Lung (tissue), 12 donors: ENCODE measurements around the gene PHF14. TPM values are rescaled to one million over a fixed set of nuclear protein-coding genes. Genes with fewer than 3 reads are reported as not detected.
A peak's percentile ranks its signal among the peaks of the same experiment; 100 is the strongest.

Experiments
- ATAC-seq: fragments of 200-7000 bp; cut with Tn5 transposase; one replicate; pipeline ENCODE4 v1.9.1; 2020; ENCODE audit warnings: moderate number of reproducible peaks; ENCODE audit not compliant: insufficient read depth, low FRiP score
- DNase-seq, 3 donors: peaks; one replicate each; pipeline ENCODE4 v3.0.0-alpha.2; 2013 to 2017
- H3K27ac ChIP-seq, 2 donors: one replicate each; pipeline ENCODE4 v1.5.1; 2013; ENCODE audit warnings: mild to moderate bottlenecking in 2 of 2, moderate library complexity in 2 of 2, control low read depth in 1 of 2, inconsistent platforms in 1 of 2, low read depth in 1 of 2, low read length in 1 of 2
- H3K27me3 ChIP-seq, 3 donors: one replicate each; pipeline ENCODE4 v1.5.1; 2013; ENCODE audit warnings: low read length in 2 of 3; ENCODE audit not compliant: control insufficient read depth in 3 of 3, insufficient read depth in 3 of 3
- H3K36me3 ChIP-seq, 4 donors: one replicate each; pipeline ENCODE4 v1.5.1; 2013; ENCODE audit warnings: low read length in 4 of 4, mild to moderate bottlenecking in 1 of 4, moderate library complexity in 1 of 4; ENCODE audit not compliant: control insufficient read depth in 4 of 4, insufficient read depth in 4 of 4
- H3K4me1 ChIP-seq, 5 donors: one replicate each; pipeline ENCODE4 v1.5.1; 2013; ENCODE audit warnings: low read length in 5 of 5, mild to moderate bottlenecking in 2 of 5, moderate library complexity in 1 of 5; ENCODE audit not compliant: control insufficient read depth in 5 of 5, insufficient read depth in 5 of 5
- H3K4me3 ChIP-seq: one replicate; pipeline ENCODE4 v1.5.1; 2013; ENCODE audit warnings: mild to moderate bottlenecking, control low read depth, moderate library complexity
- H3K9ac ChIP-seq, 2 donors: one replicate each; pipeline ENCODE4 v1.5.1; 2013; ENCODE audit warnings: low read length in 2 of 2, control low read depth in 1 of 2; ENCODE audit not compliant: insufficient read depth in 1 of 2
- H3K9me3 ChIP-seq, 4 donors: one replicate each; pipeline ENCODE4 v1.5.1; 2013; ENCODE audit warnings: low read length in 3 of 4, mild to moderate bottlenecking in 1 of 4, moderate library complexity in 1 of 4; ENCODE audit not compliant: control insufficient read depth in 4 of 4, insufficient read depth in 3 of 4
- CTCF ChIP-seq: IDR thresholded peaks from 2 replicates; pipeline ENCODE4 v1.5.1; 2012; ENCODE audit warnings: mild to moderate bottlenecking; ENCODE audit errors: control extremely low read depth, extremely low read depth
- WGBS, 2 donors: extraction: QIAGEN DNeasy Blood & Tissue Kit; methylation state at CpG; one replicate each; pipeline ENCODE4 v1.1.7; 2013; 5-methylcytosine and 5-hydroxymethylcytosine counted together
- polyA plus RNA-seq, 2 donors: library from polyadenylated mRNA; stranded (reverse); fragments of 200-250 nt; gene quantifications; one replicate each; pipeline ENCODE4 v1.2.1, GENCODE V29; 2013
- total RNA-seq, 2 donors: library from RNA; depleted of rRNA in 1 of 2; stranded (reverse); fragments of >200 nt in 1 of 2; gene quantifications; one replicate each; pipeline ENCODE4 v1.2.1, GENCODE V29; 2014 to 2021
- donor health status: control.
- donor health status: control.
- donor health status: Bipolar disorder and iron deficiency.
- donor health status: healthy.
- donor health status: DM: yes; HTN: yes; CAD: no.

The PHF14 gene
- total and polyA plus RNA-seq, 4 donors = 12.9 to 89.5 (median 24.7) TPM

GRCh38 chr7:11166051-11166450, 192.4 kb downstream of the PHF14 start:
- 85 to 91% methylated on average over 1 of the region's 1 CpG for WGBS, 2 donors
- Histone ChIP-seq H3K27ac (no peak overlapping the region), H3K9me3 (no peaks in the 10 kb centered on the region), H3K4me1 (peaks cover 0 to 9% (median 0%) of the 10 kb centered on the region in 5 donors), H3K36me3 (peaks cover 0 to 4% (median 0%) of the 10 kb centered on the region in 4 donors), H3K27me3 (no peaks in the 10 kb centered on the region), H3K4me3 (no peak overlapping the region), H3K9ac (no peak overlapping the region)
- ATAC-seq (no peak), DNase-seq (no peak)
- no peak for TF ChIP-seq CTCF

- Histone ChIP-seq H3K36me3 (peaks cover 0 to 4% (median 0%) of the 10 kb centered on the region in 4 donors), H3K9ac (no peak overlapping the region), H3K27me3 (no peaks in the 10 kb centered on the region), H3K4me3 (no peak overlapping the region), H3K27ac (no peak overlapping the region), H3K4me1 (peaks cover 0 to 19% (median 0%) of the 10 kb centered on the region in 5 donors), H3K9me3 (no peaks in the 10 kb centered on the region)
- DNase-seq = no peak
- no peak for TF ChIP-seq CTCF
- 42 to 62% methylated on average over 1 of the region's 1 CpG for WGBS, 2 donors
- no peak for ATAC-seq
Observed at GRCh38 chr7:11168650-11169170, 195.0 kb downstream of the PHF14 start.

- Histone ChIP-seq H3K36me3 (peaks cover 0 to 4% (median 0%) of the 10 kb centered on the region in 4 donors), H3K4me1 (peaks cover 0 to 19% (median 0%) of the 10 kb centered on the region in 5 donors), H3K27ac (no peak overlapping the region), H3K9me3 (no peaks in the 10 kb centered on the region), H3K9ac (no peak overlapping the region), H3K27me3 (no peaks in the 10 kb centered on the region), H3K4me3 (no peak overlapping the region)
- no peak for ATAC-seq
- no peak for TF ChIP-seq CTCF
- WGBS, 2 donors = 55 to 61% methylated on average over 2 of the region's 2 CpGs
- peak in 2 of 3 donors; percentile 36 to 49 for DNase-seq
Observed at GRCh38 chr7:11170175-11170574, 196.5 kb downstream of the PHF14 start.
